ENCODE results near the gene IRGQ. TPM values are rescaled to one million over a fixed set of nuclear protein-coding genes. Genes with fewer than 3 reads are reported as not detected.

The IRGQ gene
- total RNA-seq, 1 experiment from 2014 or later, result 38.1 TPM

- Mint-ChIP-seq H3K27me3 (ENCODE audit: low read depth) (no peaks in the 10 kb centered on the region), H3K36me3 (peaks cover 31% of the 10 kb centered on the region), H3K27ac (no peak overlapping the region), H3K4me1 (peaks cover 7% of the 10 kb centered on the region), H3K9me3 (no peaks in the 10 kb centered on the region), H3K4me3 (no peak overlapping the region)
- ChIA-PET POLR2A (no interaction called here), CTCF (interaction anchor here (0.8 to 7.7 kb wide), 5 partner anchors 17 to 109 kb away, joined by 5 to 152 read pairs (median 43); partner anchors contain the start of genes ETHE1, IRGQ, ZNF575 and ZNF576)
- TF ChIP-seq MYBL2 (CRISPR knock-in tag; IDR thresholded peaks at IDR 0.05), result no peak
- TF ChIP-seq ZNF512 (CRISPR knock-in tag; IDR thresholded peaks at IDR 0.05; ENCODE audit: borderline replicate concordance), result no peak
- no peak for TF ChIP-seq OVOL2 (CRISPR knock-in tag; IDR thresholded peaks at IDR 0.05; ENCODE audit: borderline replicate concordance)
- no peak for TF ChIP-seq FOXP1 (CRISPR knock-in tag; IDR thresholded peaks at IDR 0.05; ENCODE audit: borderline replicate concordance)
- no peak for TF ChIP-seq MAX (CRISPR knock-in tag; IDR thresholded peaks at IDR 0.05)
- no peak for TF ChIP-seq ZMAT4 (CRISPR knock-in tag; IDR thresholded peaks at IDR 0.05)
- TF ChIP-seq, protein P1, sequence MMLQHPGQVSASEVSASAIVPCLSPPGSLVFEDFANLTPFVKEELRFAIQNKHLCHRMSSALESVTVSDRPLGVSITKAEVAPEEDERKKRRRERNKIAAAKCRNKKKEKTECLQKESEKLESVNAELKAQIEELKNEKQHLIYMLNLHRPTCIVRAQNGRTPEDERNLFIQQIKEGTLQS (CRISPR knock-in tag; conservative IDR thresholded peaks at IDR 0.05), result no peak
- TF ChIP-seq SOX15 (CRISPR knock-in tag; IDR thresholded peaks at IDR 0.05), result no peak
- TF ChIP-seq USF1 (CRISPR knock-in tag; IDR thresholded peaks at IDR 0.05), result no peak
- TF ChIP-seq ATF1 (CRISPR knock-in tag; IDR thresholded peaks at IDR 0.05), result no peak
- TF ChIP-seq STAT6 (CRISPR knock-in tag; conservative IDR thresholded peaks at IDR 0.05; ENCODE audit: low read depth), result no peak
- no peak for TF ChIP-seq NFATC4 (CRISPR knock-in tag; IDR thresholded peaks at IDR 0.05)
- TF ChIP-seq FOXJ3 (CRISPR knock-in tag; IDR thresholded peaks at IDR 0.05; ENCODE audit: borderline replicate concordance), result no peak
- TF ChIP-seq RORB (CRISPR knock-in tag; IDR thresholded peaks at IDR 0.05), result no peak
- TF ChIP-seq GABPB1 (CRISPR knock-in tag; IDR thresholded peaks at IDR 0.05), result no peak
- no peak for DNase-seq (ENCODE audit: low spot score)
- no peak for ATAC-seq
Measured at GRCh38 chr19:43553656-43554055, 42.3 kb downstream of the IRGQ start.

- DNase-seq (ENCODE audit: low spot score) (no peak), ATAC-seq (no peak)
- Mint-ChIP-seq H3K4me3 (no peak overlapping the region), H3K9me3 (no peaks in the 10 kb centered on the region), H3K27me3 (ENCODE audit: low read depth) (no peaks in the 10 kb centered on the region), H3K27ac (no peak overlapping the region), H3K4me1 (peaks cover 7% of the 10 kb centered on the region), H3K36me3 (peaks cover 37% of the 10 kb centered on the region)
- ChIA-PET POLR2A (no interaction called here), CTCF (interaction anchor here (6.4 to 7.7 kb wide), 2 partner anchors 16 to 43 kb away, joined by 130 to 152 read pairs; partner anchors contain the start of genes IRGQ and ZNF576)
- TF ChIP-seq TEAD1 (CRISPR knock-in tag; IDR thresholded peaks at IDR 0.05) (no peak), IRF2 (CRISPR knock-in tag; IDR thresholded peaks at IDR 0.05; ENCODE audit: borderline replicate concordance, low read depth) (no peak), USF2 (CRISPR knock-in tag; IDR thresholded peaks at IDR 0.05) (no peak), ZNF425 (CRISPR knock-in tag; conservative IDR thresholded peaks at IDR 0.05) (no peak), SOX15 (CRISPR knock-in tag; IDR thresholded peaks at IDR 0.05) (no peak), SMAD3 (CRISPR knock-in tag; IDR thresholded peaks at IDR 0.05; ENCODE audit: borderline replicate concordance) (no peak)
- TF ChIP-seq, protein P2, sequence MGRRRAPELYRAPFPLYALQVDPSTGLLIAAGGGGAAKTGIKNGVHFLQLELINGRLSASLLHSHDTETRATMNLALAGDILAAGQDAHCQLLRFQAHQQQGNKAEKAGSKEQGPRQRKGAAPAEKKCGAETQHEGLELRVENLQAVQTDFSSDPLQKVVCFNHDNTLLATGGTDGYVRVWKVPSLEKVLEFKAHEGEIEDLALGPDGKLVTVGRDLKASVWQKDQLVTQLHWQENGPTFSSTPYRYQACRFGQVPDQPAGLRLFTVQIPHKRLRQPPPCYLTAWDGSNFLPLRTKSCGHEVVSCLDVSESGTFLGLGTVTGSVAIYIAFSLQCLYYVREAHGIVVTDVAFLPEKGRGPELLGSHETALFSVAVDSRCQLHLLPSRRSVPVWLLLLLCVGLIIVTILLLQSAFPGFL (CRISPR knock-in tag; IDR thresholded peaks at IDR 0.05; ENCODE audit: borderline replicate concordance), result no peak
Measured at GRCh38 chr19:43552616-43553015, 43.3 kb downstream of the IRGQ start.

Data from WTC11 (cell line).